ENCODE data around the gene MINDY4B.

DNA sequence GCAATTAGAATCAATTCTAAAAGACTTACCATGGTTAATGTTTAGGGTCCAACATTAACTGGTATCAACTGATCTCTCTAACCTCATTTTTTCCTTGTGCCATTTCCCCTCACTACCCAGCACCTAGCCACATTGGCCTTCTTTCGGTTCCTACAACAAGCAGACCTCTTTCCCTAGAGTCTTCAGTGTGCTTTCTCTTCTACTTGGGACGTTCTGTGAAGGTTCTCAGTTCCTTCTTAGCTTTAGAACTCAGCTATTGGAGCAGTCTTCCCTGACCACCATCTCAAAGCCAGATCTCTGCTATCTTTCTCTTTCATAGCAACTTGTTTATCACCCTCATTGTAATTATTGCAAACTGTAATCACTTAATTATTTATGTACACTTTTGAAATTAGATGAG is 31.5 kb upstream of the MINDY4B start:
- TF ChIP-seq CTCF (IDR thresholded peaks at IDR 0.05): no peak
- no peak for TF ChIP-seq POLR2A (IDR thresholded peaks at IDR 0.05)
